Ascending aorta (tissue), 2 donors: ENCODE data around the gene AATK. TPM values are rescaled to one million over a fixed set of nuclear protein-coding genes. Genes with fewer than 3 reads are reported as not detected.
A peak's percentile ranks its signal among the peaks of the same experiment; 100 is the strongest.

ENCODE experiments used
- DNase-seq, 2 donors: peaks; one replicate each; pipeline ENCODE4 v3.0.0-alpha.2; 2019; ENCODE audit warnings: low spot score in 2 of 2
- H3K27ac ChIP-seq, 2 donors: fragments of 200-600 bp; sonication (generic); one replicate each; pipeline ENCODE4 v1.5.1; 2016 to 2017; ENCODE audit warnings: mild to moderate bottlenecking in 1 of 2
- H3K27me3 ChIP-seq: fragments of 200-600 bp; sonication (generic); one replicate; pipeline ENCODE4 v1.5.1; 2017
- H3K36me3 ChIP-seq, 2 donors: fragments of 200-600 bp; sonication (generic); one replicate each; pipeline ENCODE4 v1.5.1; 2016
- H3K4me1 ChIP-seq, 2 donors: fragments of 200-600 bp; sonication (generic); one replicate each; pipeline ENCODE4 v1.5.1; 2016 to 2017; ENCODE audit warnings: mild to moderate bottlenecking in 1 of 2
- H3K4me3 ChIP-seq, 2 donors: fragments of 200-600 bp; sonication (generic); one replicate each; pipeline ENCODE4 v1.5.1; 2016 to 2017; ENCODE audit warnings: mild to moderate bottlenecking in 1 of 2
- H3K9me3 ChIP-seq, 2 donors: fragments of 200-600 bp; sonication (generic); one replicate each; pipeline ENCODE4 v1.5.1; 2016
- CTCF ChIP-seq, 3 experiments: fragments of 200-600 bp in 2 of 3; fragments of 450-650 bp in 1 of 3; sonication (generic) in 2 of 3; IDR thresholded peaks; one replicate each; pipeline ENCODE4 v1.5.1; 2016 to 2019; ENCODE audit warnings: antibody characterized with exemption in 3 of 3, mild to moderate bottlenecking in 1 of 3, moderate library complexity in 1 of 3
- intact Hi-C: fragments of 100-400 bp; cut with DNase I; formaldehyde crosslinking; loops from one replicate; pipeline ENCODE4 v1.15.1; 2023
- total RNA-seq: library from RNA; depleted of rRNA; stranded (reverse); fragments of >200 nt; gene quantifications from one replicate; pipeline ENCODE4 v1.1.0, GENCODE V29; 2016

The AATK gene
- 20.6 TPM for total RNA-seq

GRCh38 chr17:81166033-81166492 is at the start of gene AATK:
Gene AATK, minus strand, starts transcription at chr17:81166221. Its CDS starts 229 bp downstream, at chr17:81165992.
- no peaks in the 10 kb centered on the region for H3K9me3 ChIP-seq
- peak within 1 kb of the TSS in 1 of 2 donors; percentile 5 for H3K27ac ChIP-seq
- no peaks in the 10 kb centered on the region for H3K27me3 ChIP-seq
- H3K4me3 ChIP-seq = peak within 1 kb of the TSS; percentile 25 to 67
- DNase-seq = no peak
- intact Hi-C loops = no loop called here
- H3K4me1 ChIP-seq = peaks cover 3% of the 10 kb centered on the region in 2 donors
- no peak for TF ChIP-seq CTCF (IDR thresholded peaks at IDR 0.05)
- H3K36me3 ChIP-seq = no peaks in the 10 kb centered on the region

GRCh38 chr17:81213978-81214377 is 48.0 kb upstream of the AATK start:
- Histone ChIP-seq H3K27me3 (no peaks in the 10 kb centered on the region), H3K4me1 (peaks cover 0 to 6% of the 10 kb centered on the region in 2 donors), H3K36me3 (no peaks in the 10 kb centered on the region), H3K4me3 (no peak overlapping the region), H3K27ac (no peak overlapping the region), H3K9me3 (no peaks in the 10 kb centered on the region)
- DNase-seq = no peak
- intact Hi-C loops = no loop called here
- no peak for TF ChIP-seq CTCF (IDR thresholded peaks at IDR 0.05)

- intact Hi-C loops = no loop called here
- H3K4me3 ChIP-seq = no peak overlapping the region
- H3K4me1 ChIP-seq = peaks cover 0 to 6% of the 10 kb centered on the region in 2 donors
- TF ChIP-seq CTCF (IDR thresholded peaks at IDR 0.05) = no peak
- no peaks in the 10 kb centered on the region for H3K36me3 ChIP-seq
- H3K27me3 ChIP-seq = no peaks in the 10 kb centered on the region
- no peak for DNase-seq
- H3K27ac ChIP-seq = no peak overlapping the region
- no peaks in the 10 kb centered on the region for H3K9me3 ChIP-seq
Observed at GRCh38 chr17:81212365-81212764, 46.3 kb upstream of the AATK start.

GRCh38 chr17:81210868-81211267 is 44.8 kb upstream of the AATK start:
- Histone ChIP-seq H3K4me3 (peak overlapping the region in 1 of 2 donors; percentile 33), H3K9me3 (no peaks in the 10 kb centered on the region), H3K36me3 (no peaks in the 10 kb centered on the region), H3K4me1 (peaks cover 0 to 6% of the 10 kb centered on the region in 2 donors), H3K27me3 (no peaks in the 10 kb centered on the region), H3K27ac (peak overlapping the region; percentile 6 to 40)
- TF ChIP-seq CTCF (IDR thresholded peaks at IDR 0.05) = no peak
- no peak for DNase-seq
- intact Hi-C loops = no loop called here

GRCh38 chr17:81210466-81210865 is 44.4 kb upstream of the AATK start:
- Histone ChIP-seq H3K36me3 (no peaks in the 10 kb centered on the region), H3K9me3 (no peaks in the 10 kb centered on the region), H3K27me3 (no peaks in the 10 kb centered on the region), H3K4me3 (peak overlapping the region in 1 of 2 donors; percentile 33), H3K27ac (peak overlapping the region; percentile 6 to 40), H3K4me1 (peaks cover 0 to 6% of the 10 kb centered on the region in 2 donors)
- no peak for TF ChIP-seq CTCF (IDR thresholded peaks at IDR 0.05)
- intact Hi-C loops = no loop called here
- DNase-seq = no peak

- intact Hi-C loops = no loop called here
- Histone ChIP-seq H3K4me3 (no peak overlapping the region), H3K36me3 (no peaks in the 10 kb centered on the region), H3K27me3 (no peaks in the 10 kb centered on the region), H3K27ac (no peak overlapping the region), H3K9me3 (no peaks in the 10 kb centered on the region), H3K4me1 (peaks cover 0 to 6% of the 10 kb centered on the region in 2 donors)
- TF ChIP-seq CTCF (IDR thresholded peaks at IDR 0.05) = no peak
- DNase-seq = no peak
Observed at GRCh38 chr17:81209141-81209540, 43.1 kb upstream of the AATK start.
